Activated CD8-positive, alpha-beta T cell treated with anti-CD3 and anti-CD28 coated beads for 36 hours (primary cell): ENCODE results near the gene TNP2. TPM values are rescaled to one million over a fixed set of nuclear protein-coding genes. Genes with fewer than 3 reads are reported as not detected.
"Not testable (repeated sequence)": the region's sequence is repeated elsewhere in the genome, so short reads cannot be mapped to it uniquely, and the experiment has no call there.

Experiments
- ATAC-seq: fragments of 200-7000 bp; cut with Tn5 transposase; one replicate; pipeline ENCODE4 v1.10.0; 2021; ENCODE audit warnings: mild to moderate bottlenecking, moderate library complexity
- CTCF ChIA-PET: fragments of 350-600 bp; sonication (Branson Sonifier 250); formaldehyde crosslinking; loops from one replicate; lab custom pipeline; 2021; ENCODE audit warnings: antibody characterized with exemption; lab: Charles Lee
- POLR2A ChIA-PET: fragments of 350-600 bp; sonication (Branson Sonifier 250); formaldehyde crosslinking; loops from one replicate; lab custom pipeline; 2021; ENCODE audit warnings: antibody characterized with exemption; lab: Charles Lee
- DNase-seq: peaks from one replicate; pipeline ENCODE4 v3.0.0-alpha.2; 2020
- H3K27ac Mint-ChIP-seq: one replicate; pipeline ENCODE4 v1.8.0; 2021; ENCODE audit warnings: mild to moderate bottlenecking, mixed read lengths
- H3K27me3 Mint-ChIP-seq: one replicate; pipeline ENCODE4 v1.8.0; 2021; ENCODE audit warnings: mixed read lengths
- H3K36me3 Mint-ChIP-seq: one replicate; pipeline ENCODE4 v1.8.0; 2021; ENCODE audit warnings: low read depth, mixed read lengths
- H3K4me1 Mint-ChIP-seq: one replicate; pipeline ENCODE4 v1.8.0; 2021; ENCODE audit warnings: low read depth, mixed read lengths
- H3K4me3 Mint-ChIP-seq: one replicate; pipeline ENCODE4 v1.8.0; 2021; ENCODE audit warnings: mild to moderate bottlenecking, moderate library complexity, mixed read lengths
- H3K9me3 Mint-ChIP-seq: one replicate; pipeline ENCODE4 v1.8.0; 2021; ENCODE audit warnings: mixed read lengths
- intact Hi-C: fragments of 100-400 bp; cut with micrococcal nuclease; formaldehyde crosslinking; loops from one replicate; pipeline ENCODE4 v1.10.0; 2022
- total RNA-seq, 2 experiments: library from RNA; stranded (reverse); gene quantifications; one replicate each; pipeline ENCODE4 v1.2.3, GENCODE V29; 2021
- TF ChIP-seq, protein P1 (sequence below): fragments of 200-600 bp; IDR thresholded peaks from one replicate; pipeline ENCODE4 v1.8.0; 2022; ENCODE audit warnings: antibody characterized with exemption, mild to moderate bottlenecking

TNP2 gene
- total RNA-seq, 2 experiments from 2014 or later: not detected

DNA sequence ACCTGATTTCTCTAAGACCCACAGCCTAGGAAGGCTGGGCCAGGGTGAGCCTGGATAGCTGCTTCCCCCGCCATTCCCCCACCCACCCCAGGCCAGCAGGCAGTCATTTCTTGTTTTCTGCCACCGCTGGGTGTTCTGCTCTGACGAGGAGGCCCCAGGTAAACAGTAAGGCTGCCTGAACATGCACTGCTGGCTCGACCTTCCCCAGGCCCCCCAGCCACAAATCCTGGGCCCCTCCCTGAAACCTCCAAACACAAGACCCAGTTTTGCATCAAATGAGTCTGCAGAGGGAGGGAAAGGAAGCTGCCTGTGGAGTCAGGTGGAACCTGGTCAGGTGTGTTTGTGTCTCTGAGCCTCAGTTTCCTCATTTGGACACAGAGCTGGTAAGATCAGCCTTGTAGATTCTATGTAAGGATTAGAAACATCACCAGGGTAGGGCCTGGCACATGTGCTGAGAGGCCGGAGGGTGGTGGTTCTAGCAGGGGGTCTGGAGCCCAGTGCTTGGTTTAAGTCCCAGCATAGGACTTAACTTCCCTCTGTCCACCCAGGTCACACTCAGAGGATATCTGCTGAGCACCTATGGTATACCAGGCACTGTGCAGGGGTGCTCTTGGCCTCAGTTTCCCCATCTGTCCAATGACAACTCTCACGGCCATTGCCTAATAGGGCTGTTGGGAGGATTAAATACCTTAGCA is 30.9 kb upstream of the TNP2 start:
- CTCF ChIA-PET: interaction anchor here (1.0 to 1.6 kb wide), 2 partner anchors 25 to 336 kb away, joined by 3 to 4 read pairs; no protein-coding TSS in a partner anchor

DNA sequence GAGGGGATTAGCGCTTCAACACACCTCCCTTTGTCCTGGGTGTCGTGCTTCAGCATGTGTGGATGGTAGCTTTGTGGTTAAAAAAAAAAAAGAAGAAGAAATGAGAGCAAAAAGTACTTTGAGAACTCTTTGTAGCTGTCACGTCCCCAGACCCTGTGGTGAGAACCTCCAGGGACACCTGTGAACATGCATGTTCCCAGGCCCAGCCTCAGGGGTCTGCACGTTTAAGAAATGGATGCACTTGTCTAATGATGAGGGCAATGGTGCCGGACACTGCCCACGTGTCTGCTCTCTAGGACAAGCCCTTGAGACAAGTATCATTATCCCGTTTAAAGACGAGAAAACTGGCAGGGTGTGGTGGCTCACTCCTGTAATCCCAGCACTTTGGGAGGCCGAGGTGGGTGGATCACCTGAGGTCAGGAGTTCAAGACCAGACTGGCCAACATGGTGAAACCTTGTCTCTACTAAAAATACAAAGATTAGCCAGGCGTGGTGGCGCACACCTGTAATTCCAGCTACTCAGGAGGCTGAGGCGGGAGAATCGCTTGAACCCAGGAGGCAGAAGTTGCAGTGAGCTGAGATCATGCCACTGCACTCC is 29.9 kb upstream of the TNP2 start:
- peak overlapping the region; percentile 79 for H3K27ac Mint-ChIP-seq
- ATAC-seq, H3K4me3 Mint-ChIP-seq, DNase-seq, intact Hi-C loops, H3K36me3 Mint-ChIP-seq, H3K27me3 Mint-ChIP-seq, H3K9me3 Mint-ChIP-seq: not testable (repeated sequence)
- CTCF ChIA-PET: interaction anchor here (1.0 to 2.8 kb wide), 6 partner anchors 13 to 335 kb away, joined by 3 to 14 read pairs (median 4); partner anchors contain the start of gene SOCS1
- H3K4me1 Mint-ChIP-seq: peaks cover 33% of the 10 kb centered on the region
- POLR2A ChIA-PET: interaction anchor here (0.8 to 3.1 kb wide), 4 partner anchors 8 to 55 kb away, joined by 3 to 26 read pairs (median 10); partner anchors contain the start of gene SOCS1

More for the DNA sequence above, 30.9 kb upstream of the TNP2 start:
- Mint-ChIP-seq H3K36me3 (no peaks in the 10 kb centered on the region), H3K4me1 (peaks cover 29% of the 10 kb centered on the region), H3K9me3 (no peaks in the 10 kb centered on the region), H3K4me3 (no peak overlapping the region), H3K27me3 (no peaks in the 10 kb centered on the region), H3K27ac (no peak overlapping the region)
- no peak for ATAC-seq
- POLR2A ChIA-PET: interaction anchor here (0.6 to 3.0 kb wide), 3 partner anchors 13 to 418 kb away, joined by 3 to 17 read pairs (median 3); no protein-coding TSS in a partner anchor
- no peak for DNase-seq
- intact Hi-C loops: no loop called here
- TF ChIP-seq, protein P1, sequence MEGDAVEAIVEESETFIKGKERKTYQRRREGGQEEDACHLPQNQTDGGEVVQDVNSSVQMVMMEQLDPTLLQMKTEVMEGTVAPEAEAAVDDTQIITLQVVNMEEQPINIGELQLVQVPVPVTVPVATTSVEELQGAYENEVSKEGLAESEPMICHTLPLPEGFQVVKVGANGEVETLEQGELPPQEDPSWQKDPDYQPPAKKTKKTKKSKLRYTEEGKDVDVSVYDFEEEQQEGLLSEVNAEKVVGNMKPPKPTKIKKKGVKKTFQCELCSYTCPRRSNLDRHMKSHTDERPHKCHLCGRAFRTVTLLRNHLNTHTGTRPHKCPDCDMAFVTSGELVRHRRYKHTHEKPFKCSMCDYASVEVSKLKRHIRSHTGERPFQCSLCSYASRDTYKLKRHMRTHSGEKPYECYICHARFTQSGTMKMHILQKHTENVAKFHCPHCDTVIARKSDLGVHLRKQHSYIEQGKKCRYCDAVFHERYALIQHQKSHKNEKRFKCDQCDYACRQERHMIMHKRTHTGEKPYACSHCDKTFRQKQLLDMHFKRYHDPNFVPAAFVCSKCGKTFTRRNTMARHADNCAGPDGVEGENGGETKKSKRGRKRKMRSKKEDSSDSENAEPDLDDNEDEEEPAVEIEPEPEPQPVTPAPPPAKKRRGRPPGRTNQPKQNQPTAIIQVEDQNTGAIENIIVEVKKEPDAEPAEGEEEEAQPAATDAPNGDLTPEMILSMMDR: no peak

DNA sequence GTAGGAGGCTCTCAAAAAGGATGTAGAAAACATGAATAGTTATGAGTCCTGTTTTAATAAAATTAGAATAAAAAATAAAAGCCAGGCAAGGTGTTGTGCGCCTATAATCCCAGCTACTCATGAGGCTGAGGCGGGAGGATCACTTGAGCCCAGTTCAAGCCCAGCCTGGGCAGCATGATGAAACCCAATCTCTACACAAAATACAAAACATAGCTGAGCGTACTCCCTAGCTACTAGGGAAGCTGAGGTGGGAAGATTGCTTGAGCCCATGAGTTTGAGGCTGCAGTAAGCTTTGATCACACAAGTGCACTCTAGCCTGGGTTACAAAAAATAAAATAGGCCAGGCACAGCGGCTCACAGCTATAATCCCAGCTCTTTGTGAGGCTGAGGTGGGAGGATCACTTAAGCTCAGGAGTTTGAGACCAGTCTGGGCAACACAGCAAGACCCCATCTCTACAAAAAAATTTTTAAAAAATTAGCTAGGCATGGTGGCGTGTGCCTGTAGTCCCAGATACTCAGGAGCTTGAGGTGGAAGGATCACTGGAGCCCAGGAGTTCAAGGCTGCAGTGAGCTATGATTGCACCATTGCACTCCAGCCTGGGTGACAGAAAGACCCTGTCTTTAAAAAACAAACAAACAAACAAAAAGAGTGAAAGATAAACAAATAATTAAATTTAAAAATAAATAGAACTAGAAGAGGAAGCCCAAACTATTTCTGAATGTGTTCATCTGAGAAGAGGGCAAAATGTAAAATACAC is 29.2 kb upstream of the TNP2 start:
- no peak for DNase-seq
- CTCF ChIA-PET: interaction anchor here (0.6 to 2.8 kb wide), 12 partner anchors 13 to 334 kb away, joined by 3 to 14 read pairs (median 4); partner anchors contain the start of gene SOCS1
- no peaks in the 10 kb centered on the region for H3K36me3 Mint-ChIP-seq
- TF ChIP-seq, protein P1: no peak
- H3K9me3 Mint-ChIP-seq: no peaks in the 10 kb centered on the region
- POLR2A ChIA-PET: interaction anchor here (0.8 to 3.1 kb wide), 9 partner anchors 9 to 199 kb away, joined by 3 to 26 read pairs (median 7); partner anchors contain the start of gene SOCS1
- ATAC-seq: no peak
- peaks cover 2% of the 10 kb centered on the region for H3K27me3 Mint-ChIP-seq
- peak overlapping the region; percentile 79 for H3K27ac Mint-ChIP-seq
- H3K4me3 Mint-ChIP-seq: no peak overlapping the region
- peaks cover 38% of the 10 kb centered on the region for H3K4me1 Mint-ChIP-seq
- intact Hi-C loops: no loop called here

DNA sequence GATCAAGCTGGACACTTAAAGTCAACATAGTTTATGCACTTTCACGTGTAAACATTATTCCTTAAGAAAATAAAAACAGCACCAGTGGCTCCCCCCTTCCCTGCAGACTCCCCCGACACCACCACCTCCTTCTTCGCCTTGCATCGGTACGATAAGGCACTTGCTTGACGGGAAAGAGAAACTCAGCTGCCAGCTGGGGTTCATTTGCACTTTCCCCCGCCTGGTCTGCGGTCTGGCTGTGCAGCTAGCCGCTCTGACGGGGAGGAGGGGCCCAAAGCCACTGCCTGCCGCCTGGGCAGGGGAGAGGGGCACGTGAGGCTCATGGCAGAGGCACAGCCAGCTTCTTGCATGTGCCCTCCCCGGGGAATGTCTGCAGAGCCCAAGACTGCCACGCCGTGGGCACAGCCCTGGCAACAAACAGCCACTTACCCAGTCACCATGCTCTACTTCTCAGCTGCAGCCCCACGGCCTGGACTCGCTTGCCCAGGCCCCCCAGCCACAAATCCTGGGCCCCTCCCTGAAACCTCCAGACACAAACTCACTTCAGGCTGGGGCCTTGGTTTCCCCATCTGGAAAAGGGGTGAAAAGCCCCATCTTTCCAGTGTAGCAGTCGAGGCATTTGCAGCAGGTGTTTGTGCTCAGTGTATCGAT is 28.5 kb upstream of the TNP2 start:
- Mint-ChIP-seq H3K27ac (peak overlapping the region; percentile 69), H3K4me1 (peaks cover 44% of the 10 kb centered on the region), H3K36me3 (no peaks in the 10 kb centered on the region), H3K27me3 (peaks cover 7% of the 10 kb centered on the region), H3K9me3 (no peaks in the 10 kb centered on the region), H3K4me3 (peak overlapping the region; percentile 24)
- ChIA-PET POLR2A (interaction anchor here (1.0 to 3.1 kb wide), 10 partner anchors 12 to 198 kb away, joined by 3 to 26 read pairs (median 6); partner anchors contain the start of gene SOCS1), CTCF (interaction anchor here (0.6 to 2.8 kb wide), 14 partner anchors 12 to 333 kb away, joined by 3 to 14 read pairs (median 3); partner anchors contain the start of gene SOCS1)
- TF ChIP-seq, protein P1: no peak
- intact Hi-C loops: no loop called here
- DNase-seq (peak; percentile 85), ATAC-seq (peak; percentile 83)
